HG03139 (cell line): ENCODE measurements around the gene BABAM2.

ENCODE experiments used
- ATAC-seq: cut with Tn5 transposase; IDR thresholded peaks from one replicate; pipeline ENCODE4 v1.9.1; 2021; ENCODE audit not compliant: unreplicated experiment

BABAM2 gene

GRCh38 chr2:28153851-28154250 lies 263.3 kb downstream of the BABAM2 start:
- no peak for ATAC-seq

DNA sequence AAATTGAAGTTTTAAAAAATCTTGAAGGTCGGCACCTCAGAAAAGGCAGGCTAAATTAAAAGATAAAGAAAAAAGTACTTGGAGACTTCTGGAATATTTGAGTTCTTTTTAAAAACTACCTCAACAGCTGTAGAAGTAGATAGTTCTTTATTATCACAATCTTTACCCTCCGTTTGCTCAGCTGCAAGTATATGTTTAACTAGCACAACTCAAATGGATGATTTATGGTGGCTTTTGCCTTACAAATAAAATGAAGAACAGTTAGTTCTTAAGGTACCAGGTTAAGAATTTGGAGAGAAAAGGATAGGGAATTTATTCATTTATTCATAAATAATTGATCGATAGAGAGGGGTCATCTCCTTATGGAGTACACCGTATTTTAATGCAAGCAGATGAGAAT lies 264.6 kb downstream of the BABAM2 start:
- ATAC-seq: no peak

GRCh38 chr2:28155627-28156026 lies 265.1 kb downstream of the BABAM2 start:
- no peak for ATAC-seq

- ATAC-seq: no peak
These were observed 268.3 kb downstream of the BABAM2 start for GRCh38 chr2:28158791-28159190.

GRCh38 chr2:28160986-28161425 lies 270.5 kb downstream of the BABAM2 start:
- no peak for ATAC-seq

GRCh38 chr2:28161466-28161865 lies 270.9 kb downstream of the BABAM2 start:
- ATAC-seq: no peak

GRCh38 chr2:28162564-28162963 lies 272.0 kb downstream of the BABAM2 start:
- no peak for ATAC-seq

DNA sequence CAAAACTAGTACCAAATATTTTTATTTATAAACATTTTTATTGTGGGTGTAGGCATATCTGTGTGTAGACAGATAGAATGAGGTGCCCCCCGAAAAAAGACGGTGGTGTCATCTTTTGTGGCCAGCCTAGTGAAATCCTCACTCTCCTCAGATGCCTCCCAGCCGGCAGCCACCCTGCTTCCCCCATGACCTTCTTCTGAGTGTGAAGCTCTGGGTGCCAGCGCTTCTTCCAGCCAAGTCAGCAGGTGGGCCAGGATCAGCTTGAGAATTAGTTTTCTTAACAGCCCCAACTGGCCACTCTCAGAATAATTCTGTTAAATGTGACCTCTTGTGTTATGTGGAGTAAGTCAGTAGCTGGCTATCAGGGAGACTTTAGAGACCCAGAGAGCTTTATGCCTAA lies 272.5 kb downstream of the BABAM2 start:
- ATAC-seq: no peak

- ATAC-seq: no peak
These were observed 273.2 kb downstream of the BABAM2 start for GRCh38 chr2:28163627-28164279.

GRCh38 chr2:28164280-28164801 lies 273.8 kb downstream of the BABAM2 start:
- no peak for ATAC-seq

GRCh38 chr2:28165087-28165635 lies 274.6 kb downstream of the BABAM2 start:
- ATAC-seq: no peak

DNA sequence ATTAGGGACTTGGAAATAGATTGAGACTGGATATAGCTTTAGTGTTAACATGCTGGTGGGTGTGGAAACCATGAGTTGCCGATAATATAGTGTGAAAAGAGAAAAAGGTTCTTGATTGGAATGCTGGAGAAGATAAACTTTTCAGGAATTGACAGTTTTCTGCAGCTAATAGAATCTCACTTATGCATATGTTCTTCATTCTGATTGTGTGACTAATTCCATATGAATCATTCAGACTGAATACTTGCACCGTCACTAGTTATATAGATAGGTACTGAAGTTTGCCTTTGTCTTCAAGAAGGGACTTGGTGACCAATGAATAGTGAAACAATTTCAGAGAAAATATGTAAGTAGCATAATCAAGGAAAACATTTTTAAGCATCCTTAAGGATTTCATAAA lies 276.4 kb downstream of the BABAM2 start:
- no peak for ATAC-seq

DNA sequence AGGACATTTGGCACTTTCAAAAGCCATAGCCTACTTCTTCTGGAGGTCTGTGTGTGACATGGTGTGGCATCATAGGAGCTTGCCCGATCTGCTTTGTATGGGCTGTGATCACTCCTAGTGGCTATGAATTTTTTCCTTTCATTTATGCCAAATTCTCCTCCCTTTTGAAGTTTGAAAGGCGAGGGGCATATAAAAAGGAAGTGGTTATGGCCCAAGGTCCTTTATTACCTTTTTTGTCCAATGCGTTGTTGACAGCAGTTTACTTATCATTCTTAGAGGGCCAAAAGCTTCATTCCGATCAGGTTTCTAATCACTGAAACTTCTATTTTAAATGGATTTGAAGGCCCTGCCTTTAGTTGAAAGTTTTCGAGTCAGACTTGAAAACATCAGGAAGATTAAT lies 277.8 kb downstream of the BABAM2 start:
- ATAC-seq: no peak

- ATAC-seq: no peak
These were observed 279.0 kb downstream of the BABAM2 start for GRCh38 chr2:28169492-28169891.

DNA sequence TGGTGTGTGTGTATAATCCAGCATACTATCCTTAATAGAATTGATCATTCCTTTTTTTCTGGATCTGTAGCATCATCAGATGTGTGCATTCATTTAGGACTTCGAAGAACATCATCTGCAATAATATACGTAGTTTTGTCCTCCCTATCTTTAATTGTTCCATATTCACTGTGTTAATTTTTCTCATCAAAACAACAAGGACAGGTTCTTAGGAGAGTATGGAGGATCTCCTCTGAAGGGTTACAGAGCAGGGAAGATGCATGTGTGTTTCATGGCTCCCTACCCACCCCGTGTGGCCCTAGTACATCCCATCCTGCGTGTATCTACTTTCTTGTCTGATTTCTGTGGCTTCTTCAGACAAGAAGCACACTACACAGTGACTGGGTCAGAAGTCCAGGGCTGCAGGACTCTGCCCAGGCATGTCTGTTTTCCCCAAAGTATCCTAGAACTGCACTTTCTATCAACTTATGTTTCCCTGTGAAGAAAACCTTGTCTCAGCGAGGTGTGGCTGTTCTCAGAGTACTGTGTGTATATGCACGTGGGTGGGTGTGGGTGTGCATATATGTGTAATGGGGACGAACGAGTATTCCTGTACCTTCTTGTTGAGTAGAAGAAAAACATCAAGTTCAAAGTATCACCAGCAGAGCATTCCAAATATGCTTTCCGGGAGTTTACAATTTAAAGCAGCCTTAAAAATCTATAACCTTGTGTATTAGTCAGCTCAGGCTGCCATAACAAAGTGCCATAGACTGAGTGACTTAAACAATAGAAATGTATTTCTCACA lies 281.8 kb downstream of the BABAM2 start:
- no peak for ATAC-seq

DNA sequence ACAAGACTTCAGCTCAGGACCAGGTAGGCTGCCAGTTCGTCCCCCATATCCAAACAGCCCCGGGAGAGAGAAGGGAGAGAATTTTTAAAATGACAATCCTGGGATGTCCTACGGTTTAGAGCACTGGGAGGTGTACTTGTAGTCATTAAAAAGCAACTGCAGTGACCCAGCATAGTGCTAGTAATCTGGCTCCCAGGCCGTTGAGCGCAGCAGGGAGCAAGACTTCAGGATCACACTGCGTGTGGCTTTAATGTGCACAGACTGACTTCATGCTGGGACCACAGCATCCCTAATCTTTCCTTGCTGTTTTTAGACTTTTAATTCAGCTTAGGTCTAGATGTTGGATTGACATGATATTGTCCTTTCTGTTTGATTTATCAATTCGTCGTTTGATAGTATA lies 282.8 kb downstream of the BABAM2 start:
- no peak for ATAC-seq

GRCh38 chr2:28174211-28174610 lies 283.7 kb downstream of the BABAM2 start:
- no peak for ATAC-seq

- no peak for ATAC-seq
These were observed 284.5 kb downstream of the BABAM2 start for GRCh38 chr2:28175028-28175427.

DNA sequence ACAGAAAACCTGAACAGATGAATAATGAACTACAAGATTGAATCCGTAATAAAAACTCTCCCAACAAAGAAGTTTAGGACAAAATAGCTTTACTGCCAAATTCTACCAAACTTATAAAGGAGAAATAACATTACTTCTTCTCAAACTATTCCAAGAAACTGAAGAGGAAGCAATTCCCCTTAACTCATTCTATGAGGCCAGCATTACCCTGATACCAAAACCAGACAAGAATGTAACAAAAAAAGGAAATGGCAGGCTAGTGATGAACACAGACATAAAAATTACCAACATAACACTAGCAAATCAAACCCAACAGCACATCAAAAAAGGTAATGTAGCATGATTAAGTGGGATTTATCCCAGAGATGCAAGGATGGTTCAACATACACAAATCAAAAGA lies 288.4 kb downstream of the BABAM2 start:
- ATAC-seq: no peak

GRCh38 chr2:28181801-28182200 lies 291.3 kb downstream of the BABAM2 start:
- no peak for ATAC-seq

DNA sequence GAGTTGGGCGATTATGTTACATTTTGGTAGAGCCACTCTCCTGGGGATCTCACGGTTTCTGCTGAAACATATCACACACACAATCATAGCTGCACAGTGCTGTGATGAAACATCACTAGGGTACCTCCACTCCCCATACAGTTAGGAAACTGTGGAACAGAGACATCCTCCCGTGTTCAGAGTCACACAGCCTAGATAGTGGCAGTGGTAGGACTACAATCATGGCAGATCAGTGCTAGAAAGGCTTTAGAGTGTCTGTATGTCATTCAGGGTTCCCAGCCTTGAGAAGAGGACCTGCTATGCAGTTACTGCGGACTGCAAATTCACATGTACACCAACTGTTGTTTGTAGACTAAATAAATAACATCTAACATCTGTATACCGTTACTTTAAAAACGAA lies 291.8 kb downstream of the BABAM2 start:
- no peak for ATAC-seq

DNA sequence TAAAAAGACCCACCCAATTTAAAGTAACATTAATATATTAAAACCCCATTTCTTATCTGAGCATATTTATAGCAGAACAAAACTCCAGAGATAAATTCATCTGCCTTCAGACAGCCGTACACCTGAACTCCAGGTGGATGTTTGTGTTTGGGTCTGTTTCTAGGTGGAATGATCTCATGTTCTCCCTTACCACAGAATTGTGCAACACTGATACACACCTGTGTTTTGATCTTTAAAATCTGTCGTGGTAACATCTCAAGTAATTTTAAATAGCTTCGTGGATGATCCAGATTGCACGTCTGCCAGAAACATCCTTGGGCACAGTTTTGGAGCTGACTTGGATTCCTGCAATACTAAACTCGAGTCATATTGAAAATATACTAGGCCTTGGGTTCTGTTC lies 294.6 kb downstream of the BABAM2 start:
- no peak for ATAC-seq
